Measurements from ENCODE around the gene MRPL22. TPM values are rescaled to one million over a fixed set of nuclear protein-coding genes. Genes with fewer than 3 reads are reported as not detected.

MRPL22 gene
- total RNA-seq, 1 donor from 2014 or later, result 34.6 TPM

DNA sequence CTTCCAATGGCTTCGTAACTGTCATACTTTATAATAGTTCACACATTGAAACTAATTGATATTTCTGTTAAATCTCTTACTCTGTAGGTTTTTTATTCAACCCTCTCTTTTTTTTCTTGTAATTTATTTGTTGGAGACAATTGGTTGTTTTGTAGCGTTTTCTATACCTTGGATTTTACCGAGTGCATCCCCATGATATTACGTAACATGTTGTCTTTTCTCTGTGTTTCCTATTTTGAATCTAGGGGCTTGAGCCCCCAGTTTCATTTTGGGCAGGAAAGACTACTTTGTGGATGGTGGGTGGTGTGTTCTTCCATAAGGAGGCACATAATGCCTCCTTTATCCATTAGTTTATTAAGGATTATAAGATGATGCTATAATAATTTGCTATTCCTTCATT is 7.4 kb downstream of the MRPL22 start:
- Mint-ChIP-seq H3K27ac (ENCODE audit: unreplicated experiment) (no peak overlapping the region), H3K4me3 (ENCODE audit: unreplicated experiment) (no peak overlapping the region), H3K27me3 (ENCODE audit: low read depth) (no peaks in the 10 kb centered on the region), H3K36me3 (ENCODE audit: low read depth) (no peaks in the 10 kb centered on the region), H3K4me1 (ENCODE audit: low read depth) (no peaks in the 10 kb centered on the region), H3K9me3 (ENCODE audit: low read depth) (no peaks in the 10 kb centered on the region)
- no peak for DNase-seq (ENCODE audit: low spot score)
- no peak for TF ChIP-seq CTCF (IDR thresholded peaks at IDR 0.05)

DNA sequence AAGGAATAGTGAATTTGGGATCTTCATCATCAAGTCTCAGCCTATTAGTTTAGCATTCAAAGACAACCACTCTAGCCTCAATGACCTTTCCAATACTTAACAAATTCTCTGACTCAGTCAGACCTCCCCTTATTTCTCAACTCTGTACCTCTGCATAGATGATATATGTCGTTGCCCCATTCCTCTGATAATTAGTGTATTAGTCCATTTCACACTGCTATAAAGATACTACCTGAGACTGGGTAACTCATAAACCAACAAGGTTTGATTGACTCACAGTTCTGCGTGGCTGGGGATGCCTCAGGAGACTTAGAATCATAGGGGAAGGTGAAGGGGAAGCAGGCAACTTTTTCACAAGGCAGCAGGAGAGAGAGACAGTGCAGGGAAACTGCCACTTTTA is 8.9 kb downstream of the MRPL22 start:
- Mint-ChIP-seq H3K4me3 (ENCODE audit: unreplicated experiment) (no peak overlapping the region), H3K36me3 (ENCODE audit: low read depth) (no peaks in the 10 kb centered on the region), H3K27ac (ENCODE audit: unreplicated experiment) (no peak overlapping the region), H3K27me3 (ENCODE audit: low read depth) (no peaks in the 10 kb centered on the region), H3K9me3 (ENCODE audit: low read depth) (no peaks in the 10 kb centered on the region), H3K4me1 (ENCODE audit: low read depth) (no peaks in the 10 kb centered on the region)
- TF ChIP-seq CTCF (IDR thresholded peaks at IDR 0.05), result no peak
- DNase-seq (ENCODE audit: low spot score), result no peak

GRCh38 chr5:154956712-154957111 is 15.8 kb downstream of the MRPL22 start:
- H3K27me3 Mint-ChIP-seq (ENCODE audit: low read depth), result no peaks in the 10 kb centered on the region
- H3K4me1 Mint-ChIP-seq (ENCODE audit: low read depth), result no peaks in the 10 kb centered on the region
- no peaks in the 10 kb centered on the region for H3K9me3 Mint-ChIP-seq (ENCODE audit: low read depth)
- no peak for TF ChIP-seq CTCF (IDR thresholded peaks at IDR 0.05)
- H3K36me3 Mint-ChIP-seq (ENCODE audit: low read depth), result peaks cover 12% of the 10 kb centered on the region
- no peak overlapping the region for H3K27ac Mint-ChIP-seq (ENCODE audit: unreplicated experiment)
- no peak for DNase-seq (ENCODE audit: low spot score)
- no peak overlapping the region for H3K4me3 Mint-ChIP-seq (ENCODE audit: unreplicated experiment)

GRCh38 chr5:154962494-154962893 is 21.6 kb downstream of the MRPL22 start:
- Mint-ChIP-seq H3K36me3 (ENCODE audit: low read depth) (peaks cover 13% of the 10 kb centered on the region), H3K27ac (ENCODE audit: unreplicated experiment) (no peak overlapping the region), H3K9me3 (ENCODE audit: low read depth) (no peaks in the 10 kb centered on the region), H3K4me3 (ENCODE audit: unreplicated experiment) (no peak overlapping the region), H3K27me3 (ENCODE audit: low read depth) (no peaks in the 10 kb centered on the region), H3K4me1 (ENCODE audit: low read depth) (peaks cover 3% of the 10 kb centered on the region)
- TF ChIP-seq CTCF (IDR thresholded peaks at IDR 0.05), result no peak
- no peak for DNase-seq (ENCODE audit: low spot score)

DNA sequence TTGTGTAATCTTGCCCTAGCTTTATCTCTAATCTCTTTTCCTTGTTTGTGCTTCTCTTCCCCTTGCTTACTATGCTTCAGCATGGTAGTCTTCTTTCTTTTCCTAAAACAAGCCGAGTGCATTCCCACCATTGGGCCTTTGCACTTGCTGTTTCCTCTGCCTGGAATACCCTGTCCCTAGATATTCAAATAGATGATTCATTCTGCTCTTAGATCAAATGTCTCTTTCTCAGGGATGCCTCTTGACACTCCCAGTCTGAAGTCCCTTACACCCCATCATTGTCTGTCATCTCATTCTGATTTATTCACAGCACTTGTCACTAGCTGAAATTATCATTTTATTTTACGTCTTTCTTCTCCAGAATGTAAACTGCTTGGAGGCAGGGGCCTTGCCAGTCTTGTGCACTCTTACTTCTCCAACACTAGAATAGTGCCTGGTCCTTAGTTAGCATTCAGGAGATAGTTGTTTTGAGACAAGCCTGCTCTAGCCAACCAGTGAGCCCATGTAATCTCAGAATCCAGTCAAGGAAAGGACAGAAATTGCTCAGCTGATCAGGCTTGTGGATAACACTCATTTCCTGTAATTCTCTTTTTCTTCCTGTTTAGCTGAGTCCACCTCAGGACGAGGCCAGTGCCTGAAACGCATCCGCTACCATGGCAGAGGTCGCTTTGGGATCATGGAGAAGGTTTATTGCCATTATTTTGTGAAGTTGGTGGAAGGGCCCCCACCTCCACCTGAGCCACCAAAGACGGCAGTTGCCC is 25.4 kb downstream of the MRPL22 start:
- no peak overlapping the region for H3K27ac Mint-ChIP-seq (ENCODE audit: unreplicated experiment)
- peaks cover 4% of the 10 kb centered on the region for H3K4me1 Mint-ChIP-seq (ENCODE audit: low read depth)
- DNase-seq (ENCODE audit: low spot score), result no peak
- no peak for TF ChIP-seq CTCF (IDR thresholded peaks at IDR 0.05)
- peaks cover 7% of the 10 kb centered on the region for H3K36me3 Mint-ChIP-seq (ENCODE audit: low read depth)
- H3K9me3 Mint-ChIP-seq (ENCODE audit: low read depth), result no peaks in the 10 kb centered on the region
- no peak overlapping the region for H3K4me3 Mint-ChIP-seq (ENCODE audit: unreplicated experiment)
- no peaks in the 10 kb centered on the region for H3K27me3 Mint-ChIP-seq (ENCODE audit: low read depth)
